BJ (cell line): ENCODE results near the gene NMNAT3. TPM values are rescaled to one million over a fixed set of nuclear protein-coding genes. Genes with fewer than 3 reads are reported as not detected.

Experiments used
- CTCF ChIA-PET: fragments of 350-600 bp; formaldehyde crosslinking; extraction: SDS; loops from one replicate; lab custom pipeline; 2021; ENCODE audit warnings: antibody characterized with exemption, inconsistent platforms; lab: Yijun Ruan, JAX
- POLR2A ChIA-PET: fragments of 300-600 bp; sonication (Branson Sonifier 250); formaldehyde crosslinking; extraction: SDS; loops from one replicate; lab custom pipeline; 2021; ENCODE audit warnings: antibody characterized with exemption; lab: Charles Lee
- DNase-seq: peaks from one replicate; pipeline ENCODE4 v3.0.0-alpha.2; 2011; ENCODE audit warnings: low read depth
- H3K27me3 ChIP-seq: 2 replicates; pipeline ENCODE4 v1.6.0; 2011; ENCODE audit warnings: low read length; ENCODE audit not compliant: control insufficient read depth, insufficient read depth
- H3K36me3 ChIP-seq: 2 replicates; pipeline ENCODE4 v1.5.1; 2011; ENCODE audit warnings: low read length; ENCODE audit not compliant: control insufficient read depth, insufficient read depth
- H3K4me3 ChIP-seq: 2 replicates; pipeline ENCODE4 v1.5.1; 2011; ENCODE audit warnings: low read depth, mild to moderate bottlenecking, control low read depth, low read length
- CTCF ChIP-seq: IDR thresholded peaks from 2 replicates; pipeline ENCODE4 v1.5.1; 2011; ENCODE audit warnings: low read depth, mild to moderate bottlenecking, control low read depth, inconsistent platforms, low read length, moderate library complexity; ENCODE audit not compliant: insufficient read depth
- polyA plus RNA-seq: library from polyadenylated mRNA; depleted of rRNA; stranded (reverse); fragments of >200 nt; gene quantifications from 2 replicates; pipeline ENCODE4 v1.2.3, GENCODE V29; 2011

NMNAT3 gene
- polyA plus RNA-seq, 1 experiment, result 0.61 TPM

DNA sequence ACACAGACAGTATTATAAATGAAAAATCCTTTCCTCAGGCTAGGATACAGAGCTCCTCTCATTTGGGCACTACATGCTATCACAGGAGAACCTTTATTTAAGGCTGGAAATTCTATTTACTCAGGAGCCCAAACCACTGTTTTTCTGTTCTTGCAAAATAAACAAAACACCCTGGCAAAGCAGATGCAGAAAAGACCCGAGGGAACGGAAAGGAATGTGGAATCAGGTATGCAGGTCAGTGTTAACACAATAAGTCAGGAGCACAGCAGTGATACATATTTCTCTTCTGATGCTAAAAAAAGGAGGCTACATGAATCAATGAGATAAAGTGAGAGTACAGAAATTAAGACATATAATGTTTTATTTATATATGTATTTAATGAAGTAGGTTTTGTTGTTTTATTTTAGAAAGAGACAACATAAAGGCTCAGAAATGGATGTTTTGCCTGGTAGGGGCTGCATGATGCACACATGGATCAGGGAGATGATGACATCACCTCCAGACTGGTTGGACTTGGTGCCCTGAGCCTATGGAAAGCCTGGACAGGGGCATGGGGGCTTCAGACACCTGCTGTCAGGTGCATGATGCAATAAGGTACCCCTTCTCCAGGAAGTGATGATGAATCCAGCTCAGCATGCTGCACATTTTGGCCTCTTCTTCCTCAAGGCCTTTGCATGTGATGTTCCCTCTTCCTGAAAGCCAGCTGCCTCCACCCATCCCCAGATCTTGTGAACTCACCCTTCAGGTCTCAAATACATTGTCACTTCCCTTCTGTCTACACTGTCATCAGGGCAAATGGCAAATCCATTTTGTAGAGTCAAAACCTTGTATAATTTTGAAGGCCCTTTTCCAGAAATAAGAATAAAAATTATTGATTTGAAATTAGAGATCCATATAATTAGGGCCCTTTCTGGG is 119.2 kb downstream of the NMNAT3 start:
- no peak for TF ChIP-seq CTCF
- ChIA-PET POLR2A (no interaction called here), CTCF (interaction anchor here (1.8 kb wide), 1 partner anchor 130 kb away, joined by 9 read pairs; no protein-coding TSS in a partner anchor)
- no peaks in the 10 kb centered on the region for H3K27me3 ChIP-seq
- no peaks in the 10 kb centered on the region for H3K36me3 ChIP-seq
- no peak overlapping the region for H3K4me3 ChIP-seq
- no peak for DNase-seq

DNA sequence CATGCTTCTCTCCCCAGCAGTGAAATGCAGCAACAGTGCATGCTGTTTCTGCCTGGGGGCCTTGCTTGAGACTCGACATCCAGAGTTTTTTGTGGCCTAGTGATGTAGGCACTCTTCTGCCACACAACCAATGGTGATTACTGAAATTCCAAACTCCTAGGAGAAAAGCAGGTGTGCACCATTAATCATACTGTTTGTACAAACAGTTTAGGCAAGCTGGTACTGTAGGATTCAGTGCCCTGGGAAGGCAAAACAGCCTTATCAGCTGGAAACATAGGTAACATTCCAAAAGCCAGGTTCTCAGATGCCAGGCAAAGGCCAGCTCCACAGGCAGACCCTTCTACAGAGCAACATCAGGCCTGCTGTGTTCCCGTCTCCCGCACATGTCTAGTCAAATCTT is 120.7 kb downstream of the NMNAT3 start:
- POLR2A ChIA-PET, result no interaction called here
- DNase-seq, result no peak
- H3K4me3 ChIP-seq, result no peak overlapping the region
- no peaks in the 10 kb centered on the region for H3K27me3 ChIP-seq
- TF ChIP-seq CTCF, result no peak
- no peaks in the 10 kb centered on the region for H3K36me3 ChIP-seq
- CTCF ChIA-PET, result interaction anchor here (1.1 kb wide), 1 partner anchor 129 kb away, joined by 4 read pairs; no protein-coding TSS in a partner anchor

GRCh38 chr3:139555249-139555648 is 122.5 kb downstream of the NMNAT3 start:
- H3K36me3 ChIP-seq, result no peaks in the 10 kb centered on the region
- TF ChIP-seq CTCF, result no peak
- no peaks in the 10 kb centered on the region for H3K27me3 ChIP-seq
- ChIA-PET CTCF (no interaction called here), POLR2A (no interaction called here)
- H3K4me3 ChIP-seq, result no peak overlapping the region
- DNase-seq, result no peak

GRCh38 chr3:139554628-139555027 is 123.1 kb downstream of the NMNAT3 start:
- TF ChIP-seq CTCF, result no peak
- ChIA-PET CTCF (no interaction called here), POLR2A (no interaction called here)
- Histone ChIP-seq H3K36me3 (no peaks in the 10 kb centered on the region), H3K27me3 (no peaks in the 10 kb centered on the region), H3K4me3 (no peak overlapping the region)
- no peak for DNase-seq

- no peak for TF ChIP-seq CTCF
- no peak for DNase-seq
- Histone ChIP-seq H3K36me3 (no peaks in the 10 kb centered on the region), H3K4me3 (no peak overlapping the region), H3K27me3 (no peaks in the 10 kb centered on the region)
- ChIA-PET POLR2A (no interaction called here), CTCF (interaction anchor here (1.9 kb wide), 1 partner anchor 9 kb away, joined by 6 read pairs; no protein-coding TSS in a partner anchor)
Measured at GRCh38 chr3:139552632-139553365, 125.0 kb downstream of the NMNAT3 start.
